WTC11 (cell line): ENCODE results near the gene DDX51. TPM values are rescaled to one million over a fixed set of nuclear protein-coding genes. Genes with fewer than 3 reads are reported as not detected.

Experiments
- ATAC-seq: fragments of 200-7000 bp; cut with Tn5 transposase; 2 replicates; pipeline ENCODE4 v1.10.0; 2021; ENCODE audit warnings: mild to moderate bottlenecking, moderate library complexity
- CTCF ChIA-PET: fragments of 300-600 bp; sonication (Branson Sonifier 250); formaldehyde crosslinking; loops from one replicate; lab custom pipeline; 2021; ENCODE audit warnings: antibody characterized with exemption; lab: Charles Lee
- POLR2A ChIA-PET: fragments of 350-600 bp; sonication (Branson Sonifier 250); formaldehyde crosslinking; loops from one replicate; lab custom pipeline; 2021; ENCODE audit warnings: antibody characterized with exemption; lab: Charles Lee
- DNase-seq: peaks from one replicate; pipeline ENCODE4 v3.0.0; 2021; ENCODE audit warnings: low spot score
- H3K27ac Mint-ChIP-seq: 2 replicates; pipeline ENCODE4 v1.8.0; 2021; ENCODE audit warnings: mixed read lengths
- H3K27me3 Mint-ChIP-seq: 2 replicates; pipeline ENCODE4 v1.8.0; 2021; ENCODE audit warnings: low read depth, mild to moderate bottlenecking, moderate library complexity, mixed read lengths
- H3K36me3 Mint-ChIP-seq: 2 replicates; pipeline ENCODE4 v1.8.0; 2021; ENCODE audit warnings: mixed read lengths
- H3K4me1 Mint-ChIP-seq: 2 replicates; pipeline ENCODE4 v1.8.0; 2022; ENCODE audit warnings: mixed read lengths
- H3K4me3 Mint-ChIP-seq: 2 replicates; pipeline ENCODE4 v1.8.0; 2021; ENCODE audit warnings: mild to moderate bottlenecking, moderate library complexity, mixed read lengths
- H3K9me3 Mint-ChIP-seq: 2 replicates; pipeline ENCODE4 v1.8.0; 2021; ENCODE audit warnings: mixed read lengths
- ATF1 ChIP-seq: sonication (generic); formaldehyde crosslinking; IDR thresholded peaks from 2 replicates; pipeline ENCODE4 v1.8.1; 2023; ENCODE audit warnings: mild to moderate bottlenecking, moderate library complexity, missing genetic modification reagents
- CDX4 ChIP-seq: fragments of 250-450 bp; sonication (Bioruptor Pico); IDR thresholded peaks from 2 replicates; pipeline ENCODE4 v1.9.0; 2021; ENCODE audit warnings: moderate library complexity, mild to moderate bottlenecking, inconsistent platforms, borderline replicate concordance
- ELF4 ChIP-seq: sonication (generic); formaldehyde crosslinking; IDR thresholded peaks from 2 replicates; pipeline ENCODE4 v1.8.1; 2022; ENCODE audit warnings: low read depth, mild to moderate bottlenecking, moderate library complexity, missing genetic modification reagents
- FOXJ3 ChIP-seq: sonication (generic); formaldehyde crosslinking; IDR thresholded peaks from 2 replicates; pipeline ENCODE4 v1.9.0; 2021; ENCODE audit warnings: missing genetic modification reagents, mild to moderate bottlenecking, borderline replicate concordance
- FOXP4 ChIP-seq: sonication (generic); formaldehyde crosslinking; IDR thresholded peaks from 2 replicates; pipeline ENCODE4 v1.8.0; 2022; ENCODE audit warnings: mild to moderate bottlenecking, missing genetic modification reagents
- GABPB1 ChIP-seq: sonication (generic); formaldehyde crosslinking; IDR thresholded peaks from 2 replicates; pipeline ENCODE4 v1.8.1; 2023; ENCODE audit warnings: mild to moderate bottlenecking, missing genetic modification reagents
- KAT7 ChIP-seq: sonication (generic); formaldehyde crosslinking; IDR thresholded peaks from 2 replicates; pipeline ENCODE4 v1.8.1; 2023; ENCODE audit warnings: missing genetic modification reagents, mild to moderate bottlenecking, borderline replicate concordance
- MXD4 ChIP-seq: fragments of 250-450 bp; sonication (Bioruptor Pico); IDR thresholded peaks from 2 replicates; pipeline ENCODE4 v1.8.0; 2021; ENCODE audit warnings: mild to moderate bottlenecking, moderate library complexity, borderline replicate concordance
- MYBL2 ChIP-seq: sonication (generic); formaldehyde crosslinking; IDR thresholded peaks from 2 replicates; pipeline ENCODE4 v1.8.1; 2023; ENCODE audit warnings: mild to moderate bottlenecking, moderate library complexity, missing genetic modification reagents
- NFYB ChIP-seq: sonication (generic); formaldehyde crosslinking; conservative IDR thresholded peaks from 2 replicates; pipeline ENCODE4 v1.8.0; 2022; ENCODE audit warnings: low read depth, missing genetic modification reagents
- NR2C2 ChIP-seq: sonication (generic); formaldehyde crosslinking; IDR thresholded peaks from 2 replicates; pipeline ENCODE4 v1.8.0; 2022; ENCODE audit warnings: mild to moderate bottlenecking, missing genetic modification reagents
- SOX15 ChIP-seq: fragments of 250-450 bp; sonication (Bioruptor Pico); IDR thresholded peaks from 2 replicates; pipeline ENCODE4 v1.9.0; 2021; ENCODE audit warnings: mild to moderate bottlenecking
- ZNF416 ChIP-seq: fragments of 250-450 bp; sonication (Bioruptor Pico); IDR thresholded peaks from 2 replicates; pipeline ENCODE4 v1.9.0; 2021; ENCODE audit warnings: mild to moderate bottlenecking, inconsistent platforms
- total RNA-seq: library from RNA; stranded (reverse); gene quantifications from 3 replicates; pipeline ENCODE4 v1.2.3, GENCODE V29; 2021
- TF ChIP-seq, protein P1 (sequence below): fragments of 250-450 bp; sonication (Bioruptor Pico); conservative IDR thresholded peaks from 2 replicates; pipeline ENCODE4 v1.9.0; 2021; ENCODE audit warnings: mild to moderate bottlenecking
- TF ChIP-seq, protein P2 (sequence below): sonication (generic); formaldehyde crosslinking; IDR thresholded peaks from 2 replicates; pipeline ENCODE4 v1.8.1; 2022; ENCODE audit warnings: low read depth, missing genetic modification reagents, borderline replicate concordance
- TF ChIP-seq, protein P3 (sequence below): sonication (generic); formaldehyde crosslinking; IDR thresholded peaks from 2 replicates; pipeline ENCODE4 v1.8.1; 2023; ENCODE audit warnings: mild to moderate bottlenecking, missing genetic modification reagents, moderate library complexity
- TF ChIP-seq, protein P4 (sequence below): sonication (generic); formaldehyde crosslinking; IDR thresholded peaks from 2 replicates; pipeline ENCODE4 v1.8.0; 2023; ENCODE audit warnings: mild to moderate bottlenecking, missing genetic modification reagents
- TF ChIP-seq, protein P5 (sequence below): sonication (generic); formaldehyde crosslinking; IDR thresholded peaks from 2 replicates; pipeline ENCODE4 v1.8.1; 2023; ENCODE audit warnings: mild to moderate bottlenecking, moderate library complexity, missing genetic modification reagents

DDX51 gene
- total RNA-seq, 1 experiment from 2014 or later: 32.7 TPM

DNA sequence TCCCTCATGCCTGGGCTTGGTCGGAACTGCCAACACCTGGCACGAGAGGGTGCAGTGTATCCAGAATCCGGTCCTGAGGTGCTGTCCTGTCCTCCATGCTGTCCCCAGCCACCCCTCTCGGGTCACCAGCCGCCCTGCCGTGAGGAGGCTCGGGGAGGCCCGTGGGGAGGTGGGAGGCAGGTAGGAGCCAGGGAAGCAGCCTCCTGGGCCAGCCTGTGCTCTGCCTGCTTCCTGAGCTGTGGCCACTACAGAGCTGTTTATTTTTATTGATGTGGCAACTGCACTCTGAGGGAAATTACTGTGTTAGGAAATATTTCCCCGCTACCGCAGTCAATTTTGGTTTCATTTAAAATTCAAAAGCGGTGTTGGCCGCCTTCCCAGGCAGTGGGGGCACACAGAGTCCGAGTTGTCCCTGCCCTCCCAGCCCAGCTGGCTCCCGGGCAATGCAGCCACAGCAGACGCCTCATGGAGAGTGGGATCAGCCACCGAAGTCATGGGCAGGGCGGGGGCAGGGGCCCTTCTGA is 18.5 kb upstream of the DDX51 start (continued):
- no peak for TF ChIP-seq FOXP4
- TF ChIP-seq, protein P1, sequence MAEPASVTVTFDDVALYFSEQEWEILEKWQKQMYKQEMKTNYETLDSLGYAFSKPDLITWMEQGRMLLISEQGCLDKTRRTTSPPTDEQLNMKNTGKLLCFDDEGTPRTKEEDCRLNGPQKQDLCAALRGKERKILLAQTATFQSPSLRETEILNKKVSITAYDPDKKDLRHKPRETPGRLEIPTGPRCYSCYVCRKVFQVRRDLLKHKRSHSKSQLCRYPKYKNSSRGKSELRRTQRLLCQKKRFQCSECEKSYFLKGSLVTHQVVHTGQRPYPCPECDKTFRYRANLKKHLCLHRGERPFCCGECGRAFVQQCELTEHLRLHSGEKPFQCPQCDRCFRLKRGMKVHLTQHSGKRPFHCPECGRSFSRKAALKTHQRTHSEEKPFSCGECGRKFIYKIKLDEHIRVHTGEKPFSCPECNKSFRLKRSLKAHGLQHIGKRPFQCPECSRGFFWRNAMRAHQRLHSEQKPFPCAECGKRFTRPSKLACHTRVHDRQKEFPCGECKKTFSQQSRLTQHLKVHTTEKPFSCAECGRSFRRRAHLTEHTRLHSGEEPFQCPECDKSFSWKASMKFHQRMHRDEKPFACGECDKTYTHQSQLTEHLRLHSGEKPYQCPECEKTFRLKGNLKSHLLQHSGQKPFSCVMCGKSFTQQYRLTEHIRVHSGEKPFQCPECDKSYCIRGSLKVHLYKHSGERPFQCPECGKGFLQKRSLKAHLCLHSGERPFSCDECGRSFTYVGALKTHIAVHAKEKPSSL (CRISPR knock-in tag): no peak

- Mint-ChIP-seq H3K27ac (no peak overlapping the region), H3K36me3 (no peaks in the 10 kb centered on the region), H3K9me3 (peaks cover 11% of the 10 kb centered on the region), H3K4me3 (no peak overlapping the region), H3K27me3 (peaks cover 12% of the 10 kb centered on the region), H3K4me1 (no peaks in the 10 kb centered on the region)
- TF ChIP-seq NR2C2 (CRISPR knock-in tag) (no peak), KAT7 (CRISPR knock-in tag) (no peak), ZNF416 (CRISPR knock-in tag) (no peak), MYBL2 (CRISPR knock-in tag) (no peak), NFYB (CRISPR knock-in tag) (no peak), FOXJ3 (no peak), MXD4 (CRISPR knock-in tag) (no peak), ATF1 (CRISPR knock-in tag) (no peak), CDX4 (no peak), ELF4 (no peak), SOX15 (CRISPR knock-in tag) (no peak), GABPB1 (CRISPR knock-in tag) (no peak)
- TF ChIP-seq, protein P2, sequence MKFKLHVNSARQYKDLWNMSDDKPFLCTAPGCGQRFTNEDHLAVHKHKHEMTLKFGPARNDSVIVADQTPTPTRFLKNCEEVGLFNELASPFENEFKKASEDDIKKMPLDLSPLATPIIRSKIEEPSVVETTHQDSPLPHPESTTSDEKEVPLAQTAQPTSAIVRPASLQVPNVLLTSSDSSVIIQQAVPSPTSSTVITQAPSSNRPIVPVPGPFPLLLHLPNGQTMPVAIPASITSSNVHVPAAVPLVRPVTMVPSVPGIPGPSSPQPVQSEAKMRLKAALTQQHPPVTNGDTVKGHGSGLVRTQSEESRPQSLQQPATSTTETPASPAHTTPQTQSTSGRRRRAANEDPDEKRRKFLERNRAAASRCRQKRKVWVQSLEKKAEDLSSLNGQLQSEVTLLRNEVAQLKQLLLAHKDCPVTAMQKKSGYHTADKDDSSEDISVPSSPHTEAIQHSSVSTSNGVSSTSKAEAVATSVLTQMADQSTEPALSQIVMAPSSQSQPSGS (CRISPR knock-in tag): no peak
- TF ChIP-seq, protein P1 (CRISPR knock-in tag): no peak
- TF ChIP-seq, protein P3, sequence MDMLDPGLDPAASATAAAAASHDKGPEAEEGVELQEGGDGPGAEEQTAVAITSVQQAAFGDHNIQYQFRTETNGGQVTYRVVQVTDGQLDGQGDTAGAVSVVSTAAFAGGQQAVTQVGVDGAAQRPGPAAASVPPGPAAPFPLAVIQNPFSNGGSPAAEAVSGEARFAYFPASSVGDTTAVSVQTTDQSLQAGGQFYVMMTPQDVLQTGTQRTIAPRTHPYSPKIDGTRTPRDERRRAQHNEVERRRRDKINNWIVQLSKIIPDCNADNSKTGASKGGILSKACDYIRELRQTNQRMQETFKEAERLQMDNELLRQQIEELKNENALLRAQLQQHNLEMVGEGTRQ (CRISPR knock-in tag): no peak
- TF ChIP-seq, protein P4, sequence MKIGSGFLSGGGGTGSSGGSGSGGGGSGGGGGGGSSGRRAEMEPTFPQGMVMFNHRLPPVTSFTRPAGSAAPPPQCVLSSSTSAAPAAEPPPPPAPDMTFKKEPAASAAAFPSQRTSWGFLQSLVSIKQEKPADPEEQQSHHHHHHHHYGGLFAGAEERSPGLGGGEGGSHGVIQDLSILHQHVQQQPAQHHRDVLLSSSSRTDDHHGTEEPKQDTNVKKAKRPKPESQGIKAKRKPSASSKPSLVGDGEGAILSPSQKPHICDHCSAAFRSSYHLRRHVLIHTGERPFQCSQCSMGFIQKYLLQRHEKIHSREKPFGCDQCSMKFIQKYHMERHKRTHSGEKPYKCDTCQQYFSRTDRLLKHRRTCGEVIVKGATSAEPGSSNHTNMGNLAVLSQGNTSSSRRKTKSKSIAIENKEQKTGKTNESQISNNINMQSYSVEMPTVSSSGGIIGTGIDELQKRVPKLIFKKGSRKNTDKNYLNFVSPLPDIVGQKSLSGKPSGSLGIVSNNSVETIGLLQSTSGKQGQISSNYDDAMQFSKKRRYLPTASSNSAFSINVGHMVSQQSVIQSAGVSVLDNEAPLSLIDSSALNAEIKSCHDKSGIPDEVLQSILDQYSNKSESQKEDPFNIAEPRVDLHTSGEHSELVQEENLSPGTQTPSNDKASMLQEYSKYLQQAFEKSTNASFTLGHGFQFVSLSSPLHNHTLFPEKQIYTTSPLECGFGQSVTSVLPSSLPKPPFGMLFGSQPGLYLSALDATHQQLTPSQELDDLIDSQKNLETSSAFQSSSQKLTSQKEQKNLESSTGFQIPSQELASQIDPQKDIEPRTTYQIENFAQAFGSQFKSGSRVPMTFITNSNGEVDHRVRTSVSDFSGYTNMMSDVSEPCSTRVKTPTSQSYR (CRISPR knock-in tag): no peak
- TF ChIP-seq, protein P5, sequence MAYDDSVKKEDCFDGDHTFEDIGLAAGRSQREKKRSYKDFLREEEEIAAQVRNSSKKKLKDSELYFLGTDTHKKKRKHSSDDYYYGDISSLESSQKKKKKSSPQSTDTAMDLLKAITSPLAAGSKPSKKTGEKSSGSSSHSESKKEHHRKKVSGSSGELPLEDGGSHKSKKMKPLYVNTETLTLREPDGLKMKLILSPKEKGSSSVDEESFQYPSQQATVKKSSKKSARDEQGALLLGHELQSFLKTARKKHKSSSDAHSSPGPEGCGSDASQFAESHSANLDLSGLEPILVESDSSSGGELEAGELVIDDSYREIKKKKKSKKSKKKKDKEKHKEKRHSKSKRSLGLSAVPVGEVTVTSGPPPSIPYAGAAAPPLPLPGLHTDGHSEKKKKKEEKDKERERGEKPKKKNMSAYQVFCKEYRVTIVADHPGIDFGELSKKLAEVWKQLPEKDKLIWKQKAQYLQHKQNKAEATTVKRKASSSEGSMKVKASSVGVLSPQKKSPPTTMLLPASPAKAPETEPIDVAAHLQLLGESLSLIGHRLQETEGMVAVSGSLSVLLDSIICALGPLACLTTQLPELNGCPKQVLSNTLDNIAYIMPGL (CRISPR knock-in tag): no peak
- ChIA-PET POLR2A (no interaction called here), CTCF (interaction anchor here (0.6 to 3.4 kb wide), 11 partner anchors 9 to 399 kb away, joined by 3 to 32 read pairs (median 4); no protein-coding TSS in a partner anchor)
- ATAC-seq: no peak
- no peak for DNase-seq
These were observed 17.8 kb upstream of the DDX51 start for GRCh38 chr12:132161796-132162507.
